Prostate gland (tissue), 2 donors: ENCODE data around the gene BST1.

ENCODE experiments used
- POLR2A ChIP-seq: fragments of 450-650 bp; IDR thresholded peaks from one replicate; pipeline ENCODE4 v1.6.1; 2016; ENCODE audit warnings: antibody characterized with exemption, mild to moderate bottlenecking
- TF ChIP-seq, protein P1 (sequence below), 4 experiments: fragments of 200-600 bp in 2 of 4; fragments of 450-650 bp in 2 of 4; sonication (generic) in 2 of 4; IDR thresholded peaks; 1 replicate in 3 of 4; 2 replicates in 1 of 4; pipeline ENCODE4 v1.5.1; 2016 to 2019; ENCODE audit warnings: antibody characterized with exemption in 4 of 4, mild to moderate bottlenecking in 2 of 4, moderate library complexity in 2 of 4

DNA sequence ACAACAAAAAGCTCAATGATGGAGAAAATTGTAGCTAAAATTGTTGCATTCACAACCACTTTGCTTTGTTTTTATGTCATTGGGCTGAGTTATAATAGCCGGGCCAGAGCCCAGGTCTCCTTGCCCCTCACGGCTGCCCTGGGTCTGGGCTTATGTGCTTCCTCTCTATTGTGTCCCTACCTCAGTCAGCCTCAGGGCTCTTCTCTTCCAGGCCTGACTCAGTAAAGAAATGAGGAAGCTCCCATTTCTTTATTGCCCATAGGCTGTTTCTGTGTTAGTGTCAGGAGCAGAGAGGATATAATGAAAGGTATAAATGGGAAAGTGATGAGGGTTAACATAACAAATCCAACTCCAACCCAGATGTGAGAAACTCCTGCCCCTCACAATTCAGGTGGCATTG lies 18.0 kb downstream of the BST1 start:
- TF ChIP-seq, protein P1, sequence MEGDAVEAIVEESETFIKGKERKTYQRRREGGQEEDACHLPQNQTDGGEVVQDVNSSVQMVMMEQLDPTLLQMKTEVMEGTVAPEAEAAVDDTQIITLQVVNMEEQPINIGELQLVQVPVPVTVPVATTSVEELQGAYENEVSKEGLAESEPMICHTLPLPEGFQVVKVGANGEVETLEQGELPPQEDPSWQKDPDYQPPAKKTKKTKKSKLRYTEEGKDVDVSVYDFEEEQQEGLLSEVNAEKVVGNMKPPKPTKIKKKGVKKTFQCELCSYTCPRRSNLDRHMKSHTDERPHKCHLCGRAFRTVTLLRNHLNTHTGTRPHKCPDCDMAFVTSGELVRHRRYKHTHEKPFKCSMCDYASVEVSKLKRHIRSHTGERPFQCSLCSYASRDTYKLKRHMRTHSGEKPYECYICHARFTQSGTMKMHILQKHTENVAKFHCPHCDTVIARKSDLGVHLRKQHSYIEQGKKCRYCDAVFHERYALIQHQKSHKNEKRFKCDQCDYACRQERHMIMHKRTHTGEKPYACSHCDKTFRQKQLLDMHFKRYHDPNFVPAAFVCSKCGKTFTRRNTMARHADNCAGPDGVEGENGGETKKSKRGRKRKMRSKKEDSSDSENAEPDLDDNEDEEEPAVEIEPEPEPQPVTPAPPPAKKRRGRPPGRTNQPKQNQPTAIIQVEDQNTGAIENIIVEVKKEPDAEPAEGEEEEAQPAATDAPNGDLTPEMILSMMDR (IDR thresholded peaks at IDR 0.05) = no peak
- TF ChIP-seq POLR2A = no peak
